Mucosa of descending colon (tissue), 3 donors: ENCODE measurements around the gene AADAC. TPM values are rescaled to one million over a fixed set of nuclear protein-coding genes. Genes with fewer than 3 reads are reported as not detected.

Source experiments
- ATAC-seq: fragments of 200-7000 bp; cut with Tn5 transposase; one replicate; pipeline ENCODE4 v1.9.1; 2020; ENCODE audit warnings: mild to moderate bottlenecking, moderate library complexity
- DNase-seq, 3 donors: peaks; one replicate each; pipeline ENCODE4 v3.0.0-alpha.2; 2020
- H3K36me3 ChIP-seq: fragments of 200-600 bp; one replicate; pipeline ENCODE4 v1.8.0; 2021; ENCODE audit warnings: low read depth, mild to moderate bottlenecking
- H3K4me1 ChIP-seq: fragments of 200-600 bp; one replicate; pipeline ENCODE4 v1.8.0; 2021; ENCODE audit warnings: low read depth, mild to moderate bottlenecking
- H3K4me3 ChIP-seq: fragments of 200-600 bp; one replicate; pipeline ENCODE4 v1.8.0; 2021; ENCODE audit warnings: mild to moderate bottlenecking
- H3K9me3 ChIP-seq: fragments of 200-600 bp; one replicate; pipeline ENCODE4 v1.8.0; 2021; ENCODE audit warnings: mild to moderate bottlenecking
- intact Hi-C, 2 donors: fragments of 100-400 bp; cut with DNase I in 1 of 2; cut with micrococcal nuclease in 1 of 2; formaldehyde crosslinking; loops; one replicate each; pipeline versions ENCODE4 v1.11.0 to v1.11.1; 2022; cut with DNase I, micrococcal nuclease
- total RNA-seq, 3 donors: library from RNA; stranded (reverse); fragmentation: NEBNext Ultra II Directional in 2 of 3; extraction: Animal tissue kit (Norgen Biotek cat#: 25700) in 2 of 3; gene quantifications; one replicate each; pipeline versions ENCODE4 v1.2.1 to v1.2.4, GENCODE V29; 2021 to 2023
- TF ChIP-seq, protein P1 (sequence below): fragments of 200-600 bp; IDR thresholded peaks from one replicate; pipeline ENCODE4 v1.8.0; 2022; ENCODE audit warnings: antibody characterized with exemption, mild to moderate bottlenecking
- donor health status: DM: no; HTN: no; CAD: no; lungs with moderate emphysema.
- donor health status: DM: no; HTN: no; CAD: no.
- donor health status: DM: no; HTN: yes; CAD: no.

The AADAC gene
- total RNA-seq, 3 donors from 2014 or later: 0.19 to 0.35 TPM; not detected in 1

DNA sequence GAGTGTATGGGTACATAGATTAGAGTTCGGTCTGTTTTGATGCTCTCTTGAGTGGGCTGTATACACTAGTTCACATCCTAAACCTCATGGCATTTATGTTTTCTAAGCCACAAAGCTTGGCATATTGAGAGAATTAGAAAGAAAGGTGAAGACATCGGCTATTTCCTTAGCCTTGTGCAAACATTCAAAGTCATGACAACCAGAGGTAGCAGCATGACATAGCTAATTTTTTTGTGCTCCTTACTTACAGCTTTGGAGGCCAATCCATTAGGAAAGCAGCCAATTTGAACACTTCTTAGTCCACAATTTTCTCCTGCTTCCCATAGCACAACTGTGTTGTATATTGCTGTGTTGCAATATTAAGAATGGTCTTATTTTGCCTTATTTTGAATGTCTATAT is 21.5 kb upstream of the AADAC start:
- intact Hi-C loops: loop anchor here in 1 of 2 donors (2.0 kb wide), 1 partner anchor 42 kb away; no protein-coding TSS in a partner anchor
- H3K4me1 ChIP-seq: no peaks in the 10 kb centered on the region
- no peak for DNase-seq
- no peak overlapping the region for H3K4me3 ChIP-seq
- H3K9me3 ChIP-seq: no peaks in the 10 kb centered on the region
- no peak for ATAC-seq
- H3K36me3 ChIP-seq: no peaks in the 10 kb centered on the region
- TF ChIP-seq, protein P1, sequence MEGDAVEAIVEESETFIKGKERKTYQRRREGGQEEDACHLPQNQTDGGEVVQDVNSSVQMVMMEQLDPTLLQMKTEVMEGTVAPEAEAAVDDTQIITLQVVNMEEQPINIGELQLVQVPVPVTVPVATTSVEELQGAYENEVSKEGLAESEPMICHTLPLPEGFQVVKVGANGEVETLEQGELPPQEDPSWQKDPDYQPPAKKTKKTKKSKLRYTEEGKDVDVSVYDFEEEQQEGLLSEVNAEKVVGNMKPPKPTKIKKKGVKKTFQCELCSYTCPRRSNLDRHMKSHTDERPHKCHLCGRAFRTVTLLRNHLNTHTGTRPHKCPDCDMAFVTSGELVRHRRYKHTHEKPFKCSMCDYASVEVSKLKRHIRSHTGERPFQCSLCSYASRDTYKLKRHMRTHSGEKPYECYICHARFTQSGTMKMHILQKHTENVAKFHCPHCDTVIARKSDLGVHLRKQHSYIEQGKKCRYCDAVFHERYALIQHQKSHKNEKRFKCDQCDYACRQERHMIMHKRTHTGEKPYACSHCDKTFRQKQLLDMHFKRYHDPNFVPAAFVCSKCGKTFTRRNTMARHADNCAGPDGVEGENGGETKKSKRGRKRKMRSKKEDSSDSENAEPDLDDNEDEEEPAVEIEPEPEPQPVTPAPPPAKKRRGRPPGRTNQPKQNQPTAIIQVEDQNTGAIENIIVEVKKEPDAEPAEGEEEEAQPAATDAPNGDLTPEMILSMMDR: no peak

DNA sequence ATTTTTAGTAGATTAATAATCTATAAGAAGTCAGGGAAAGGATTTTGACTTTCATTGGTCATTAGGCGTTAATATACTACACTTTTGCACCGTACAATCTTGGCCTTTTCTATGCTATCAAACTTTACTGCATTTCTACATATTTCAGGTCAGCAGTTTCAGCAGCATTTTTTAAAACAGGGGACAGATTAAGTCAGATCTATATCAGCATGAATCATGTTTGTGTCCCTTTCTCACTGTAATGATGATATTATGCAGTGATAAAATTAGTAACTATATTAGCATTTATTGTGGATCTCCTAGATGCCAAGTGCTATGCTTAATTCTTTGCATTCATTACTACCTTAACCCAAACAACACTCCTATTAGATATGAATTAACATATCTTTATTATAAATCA is 20.3 kb upstream of the AADAC start:
- no peaks in the 10 kb centered on the region for H3K4me1 ChIP-seq
- no peaks in the 10 kb centered on the region for H3K36me3 ChIP-seq
- ATAC-seq: no peak
- intact Hi-C loops: loop anchor here in 1 of 2 donors (2.0 kb wide), 1 partner anchor 41 kb away; no protein-coding TSS in a partner anchor
- no peak for DNase-seq
- no peak overlapping the region for H3K4me3 ChIP-seq
- TF ChIP-seq, protein P1: no peak
- no peaks in the 10 kb centered on the region for H3K9me3 ChIP-seq

DNA sequence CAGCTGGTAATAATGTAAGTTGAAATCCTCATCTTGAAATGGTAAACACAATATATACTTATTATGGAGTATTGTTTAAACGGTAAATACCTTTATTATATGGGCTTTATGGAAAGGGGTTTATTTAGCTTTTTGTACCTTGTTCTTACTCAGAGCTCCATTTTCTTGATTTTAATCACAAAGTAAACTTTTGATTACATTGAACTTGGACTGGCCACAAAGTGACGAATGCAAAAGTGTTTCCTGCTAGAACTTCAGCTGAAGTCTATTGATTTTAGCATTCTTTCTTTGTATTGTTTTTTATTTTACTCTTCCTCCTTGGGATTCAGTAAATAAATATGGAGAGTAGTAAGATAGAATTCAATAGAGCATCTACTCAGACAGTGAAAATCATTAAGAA is 19.8 kb upstream of the AADAC start:
- TF ChIP-seq, protein P1: no peak
- Histone ChIP-seq H3K4me1 (no peaks in the 10 kb centered on the region), H3K36me3 (no peaks in the 10 kb centered on the region), H3K4me3 (no peak overlapping the region), H3K9me3 (no peaks in the 10 kb centered on the region)
- no peak for ATAC-seq
- DNase-seq: no peak
- intact Hi-C loops: no loop called here

DNA sequence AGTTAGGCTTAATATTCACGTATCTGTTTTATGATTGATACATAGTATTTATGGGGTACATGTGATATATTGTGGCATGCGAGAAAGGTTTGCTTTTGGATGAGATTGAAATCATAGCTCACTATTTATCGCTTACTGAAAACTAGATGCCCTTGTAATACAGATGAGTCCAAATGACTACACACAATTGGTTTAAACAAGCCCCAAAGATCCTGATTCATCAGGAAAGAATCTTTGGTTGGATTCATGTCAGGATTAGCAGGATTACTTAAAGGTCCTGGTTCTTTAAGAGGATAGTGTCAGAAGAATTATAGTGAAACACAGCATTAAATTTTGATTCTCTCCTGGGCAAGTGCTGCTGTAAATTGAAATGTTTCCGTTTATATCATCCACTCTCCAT is 18.6 kb upstream of the AADAC start:
- DNase-seq: no peak
- ATAC-seq: no peak
- Histone ChIP-seq H3K36me3 (no peaks in the 10 kb centered on the region), H3K9me3 (no peaks in the 10 kb centered on the region), H3K4me1 (no peaks in the 10 kb centered on the region), H3K4me3 (no peak overlapping the region)
- TF ChIP-seq, protein P1: no peak
- intact Hi-C loops: no loop called here

DNA sequence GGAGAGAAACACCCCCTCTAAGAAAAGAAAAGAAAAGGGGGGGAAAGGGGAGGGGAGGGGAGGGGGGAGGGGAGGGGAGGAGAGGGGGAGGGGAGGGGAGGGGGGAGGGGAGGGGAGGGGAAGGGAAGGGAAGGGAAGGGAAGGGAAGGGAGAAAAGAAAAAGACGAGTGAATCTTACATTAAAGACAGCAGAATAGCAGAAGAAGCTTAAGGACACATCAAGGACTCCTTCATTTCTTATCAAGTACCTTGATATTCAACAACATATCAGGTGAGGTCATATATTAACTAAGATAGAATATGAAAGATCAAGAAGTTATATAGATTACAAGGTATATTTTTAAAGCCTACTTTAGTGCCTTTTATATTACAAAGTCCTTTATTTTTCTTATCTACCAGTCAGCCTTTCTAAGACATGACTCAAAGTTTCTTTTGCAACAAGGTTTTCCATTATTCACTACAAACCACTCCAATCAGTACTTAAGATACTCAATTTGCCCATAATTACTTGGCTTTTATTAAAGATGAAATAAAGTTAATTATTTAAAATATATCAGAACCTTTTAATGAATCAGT is 17.7 kb upstream of the AADAC start:
- H3K9me3 ChIP-seq: no peaks in the 10 kb centered on the region
- no peak overlapping the region for H3K4me3 ChIP-seq
- H3K36me3 ChIP-seq: no peaks in the 10 kb centered on the region
- no peaks in the 10 kb centered on the region for H3K4me1 ChIP-seq
- DNase-seq (no peak), ATAC-seq (no peak)
- intact Hi-C loops: no loop called here
- TF ChIP-seq, protein P1: no peak

DNA sequence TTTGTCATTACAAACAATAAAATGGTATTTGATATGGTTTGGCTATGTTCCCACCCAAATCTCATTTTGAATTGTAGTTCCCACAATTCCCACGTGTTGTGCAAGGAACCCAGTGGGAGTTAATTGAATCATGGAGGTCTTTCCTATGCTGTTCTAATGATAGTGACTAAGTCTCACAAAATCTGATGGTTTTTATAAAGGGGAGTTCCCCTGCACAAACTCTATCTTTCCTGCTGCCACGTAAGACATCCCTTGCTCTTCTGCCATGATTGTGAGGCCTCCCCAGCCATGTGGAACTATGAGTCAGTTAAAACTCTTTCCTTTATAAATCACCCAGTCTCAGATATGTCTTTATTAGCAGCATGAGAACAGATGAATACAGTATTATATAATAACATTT is 15.4 kb upstream of the AADAC start:
- ATAC-seq (no peak), DNase-seq (no peak)
- no peaks in the 10 kb centered on the region for H3K9me3 ChIP-seq
- H3K36me3 ChIP-seq: no peaks in the 10 kb centered on the region
- intact Hi-C loops: no loop called here
- no peak overlapping the region for H3K4me3 ChIP-seq
- TF ChIP-seq, protein P1: no peak
- H3K4me1 ChIP-seq: no peaks in the 10 kb centered on the region
